Right kidney (tissue), 1 donor: ENCODE measurements around the gene MAD1L1.
"Not testable (repeated sequence)": the region's sequence is repeated elsewhere in the genome, so short reads cannot be mapped to it uniquely, and the experiment has no call there.

ENCODE experiments used
- DNase-seq: peaks from one replicate; pipeline ENCODE4 v3.0.0-alpha.2; 2016

The MAD1L1 gene

DNA sequence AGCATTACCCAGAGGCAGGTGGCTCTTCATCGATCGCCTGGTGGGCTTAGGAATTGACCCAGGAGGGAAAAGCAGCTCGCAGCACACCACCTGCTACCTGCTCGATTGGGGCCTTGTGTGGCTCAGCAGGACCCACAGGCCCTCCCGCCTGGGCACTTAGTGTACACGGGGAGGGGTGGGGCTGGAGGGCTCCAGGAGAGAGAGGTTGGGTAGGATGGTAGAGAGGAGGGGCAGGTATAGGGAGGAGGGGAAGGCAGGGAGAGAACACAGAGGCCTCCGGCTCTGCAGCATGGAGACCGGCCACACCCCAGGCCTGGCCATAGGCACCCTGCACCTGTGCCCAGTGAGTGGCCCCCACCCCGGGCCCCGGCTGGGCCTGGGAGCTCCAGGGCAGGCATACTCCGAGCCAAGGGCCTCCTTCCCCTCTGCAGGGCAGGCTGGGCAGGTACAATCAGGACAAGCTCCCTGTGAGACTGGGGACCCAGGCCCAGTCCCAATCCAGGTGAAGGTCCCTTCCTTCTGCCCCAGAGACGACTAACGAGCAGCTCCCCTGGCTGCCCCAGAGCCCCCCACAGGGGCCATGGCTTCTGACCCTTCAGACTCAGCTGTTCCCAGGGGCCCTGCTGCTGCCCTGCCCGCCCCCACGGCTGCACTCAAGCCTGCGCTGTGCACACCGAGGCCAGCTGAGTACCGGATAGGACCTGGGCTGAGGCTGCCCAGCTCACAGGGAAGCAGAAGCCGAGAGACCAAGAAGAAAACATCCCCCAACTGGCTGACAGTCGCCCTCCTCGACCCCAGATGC is 358.0 kb downstream of the MAD1L1 start:
- not testable (repeated sequence) for DNase-seq

- no peak for DNase-seq
Observed at GRCh38 chr7:1873857-1874589, 358.7 kb downstream of the MAD1L1 start.

DNA sequence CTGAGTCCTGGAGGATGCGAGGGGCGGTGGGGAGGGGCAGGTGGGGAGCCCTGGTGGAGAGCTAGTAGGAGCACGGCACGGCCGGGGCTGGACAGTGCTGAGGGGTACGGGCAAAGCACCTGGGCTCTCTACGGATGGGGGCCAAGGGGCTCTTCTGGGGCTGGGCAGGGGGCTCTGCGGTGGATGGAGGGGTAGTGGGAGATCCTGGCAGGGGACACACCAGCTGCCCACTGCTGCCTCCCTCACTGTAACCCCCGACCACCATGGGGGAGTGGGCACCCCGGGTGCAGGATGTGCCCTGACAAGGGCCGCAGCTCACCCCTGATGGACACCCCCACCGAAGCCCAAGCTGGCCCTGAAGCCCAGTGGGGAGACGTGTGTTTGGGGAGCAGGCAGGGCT is 359.3 kb downstream of the MAD1L1 start:
- no peak for DNase-seq

- no peak for DNase-seq
Observed at GRCh38 chr7:1873070-1873405, 359.7 kb downstream of the MAD1L1 start.

DNA sequence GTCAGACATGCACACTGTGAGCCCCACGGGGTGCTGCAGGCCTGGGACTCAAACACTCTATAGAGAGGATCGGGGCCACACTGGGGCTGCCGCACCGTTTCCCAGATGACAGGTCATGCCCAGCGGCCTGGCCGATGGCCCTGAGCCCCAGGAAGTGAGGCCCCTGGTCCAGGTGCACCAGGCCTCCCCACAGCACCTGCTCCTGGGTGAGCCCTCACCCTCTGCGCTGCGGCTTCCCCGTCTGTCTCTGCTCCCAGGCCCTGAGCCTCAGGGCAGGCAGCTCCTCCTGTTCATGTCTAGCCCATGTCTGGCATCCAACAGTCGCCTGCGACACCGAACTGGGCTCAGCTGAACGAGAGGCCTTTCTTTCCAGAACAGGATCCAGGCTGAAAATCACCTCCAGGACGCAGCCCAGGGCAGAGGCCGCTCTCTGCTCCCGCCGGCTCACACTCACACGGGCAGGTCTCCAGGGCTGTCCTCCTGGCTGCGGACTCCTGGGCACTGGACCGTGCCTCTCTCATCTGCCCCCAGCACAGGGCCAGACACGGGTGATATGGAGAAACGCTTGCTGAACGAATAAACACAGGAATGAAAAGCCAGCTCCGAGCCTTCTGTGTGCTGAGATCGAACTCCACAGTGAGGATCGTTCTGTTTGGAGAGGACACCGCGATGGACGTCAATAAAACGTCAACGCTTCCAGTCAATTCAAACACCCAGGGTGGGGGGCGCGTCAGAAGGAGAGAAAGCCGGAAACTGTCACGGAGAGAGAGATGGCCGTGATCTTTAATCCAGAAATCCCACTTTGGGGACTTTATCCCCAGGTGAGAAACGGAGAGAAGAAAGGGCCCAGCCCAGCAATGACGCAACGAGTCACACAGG is 360.3 kb downstream of the MAD1L1 start:
- no peak for DNase-seq

DNA sequence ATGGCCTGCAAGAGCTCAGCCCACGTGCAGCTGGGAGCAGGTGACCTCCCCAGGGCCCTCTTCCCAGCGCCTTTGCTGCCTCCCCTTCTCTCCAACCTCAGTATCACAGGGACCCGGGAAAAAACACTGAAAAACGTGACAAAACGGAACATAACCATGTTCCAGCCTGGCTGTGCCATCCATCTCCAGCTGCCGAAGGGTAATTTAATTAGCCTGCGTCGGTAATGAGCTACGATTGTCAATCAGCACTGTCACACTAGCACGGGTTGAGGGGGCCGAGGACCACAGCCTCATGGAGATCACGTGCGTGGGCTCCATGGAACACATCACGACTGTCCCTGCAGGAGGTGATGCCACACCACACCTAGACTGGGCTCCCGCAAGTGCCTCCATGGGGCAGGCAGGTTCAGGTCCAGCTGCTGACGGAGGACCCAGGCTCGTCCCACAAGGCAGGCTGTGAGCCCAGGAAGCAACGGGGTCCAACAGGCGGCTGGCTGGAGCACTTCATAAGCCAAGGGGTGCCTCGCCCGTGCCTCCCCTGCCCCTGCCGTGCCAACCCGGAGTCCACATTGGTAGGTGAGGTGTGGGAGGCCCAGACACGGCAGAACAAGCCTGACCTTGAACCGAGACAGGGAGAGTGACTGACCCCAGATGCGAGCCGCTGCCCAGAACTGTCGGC is 363.2 kb downstream of the MAD1L1 start:
- DNase-seq: no peak

DNA sequence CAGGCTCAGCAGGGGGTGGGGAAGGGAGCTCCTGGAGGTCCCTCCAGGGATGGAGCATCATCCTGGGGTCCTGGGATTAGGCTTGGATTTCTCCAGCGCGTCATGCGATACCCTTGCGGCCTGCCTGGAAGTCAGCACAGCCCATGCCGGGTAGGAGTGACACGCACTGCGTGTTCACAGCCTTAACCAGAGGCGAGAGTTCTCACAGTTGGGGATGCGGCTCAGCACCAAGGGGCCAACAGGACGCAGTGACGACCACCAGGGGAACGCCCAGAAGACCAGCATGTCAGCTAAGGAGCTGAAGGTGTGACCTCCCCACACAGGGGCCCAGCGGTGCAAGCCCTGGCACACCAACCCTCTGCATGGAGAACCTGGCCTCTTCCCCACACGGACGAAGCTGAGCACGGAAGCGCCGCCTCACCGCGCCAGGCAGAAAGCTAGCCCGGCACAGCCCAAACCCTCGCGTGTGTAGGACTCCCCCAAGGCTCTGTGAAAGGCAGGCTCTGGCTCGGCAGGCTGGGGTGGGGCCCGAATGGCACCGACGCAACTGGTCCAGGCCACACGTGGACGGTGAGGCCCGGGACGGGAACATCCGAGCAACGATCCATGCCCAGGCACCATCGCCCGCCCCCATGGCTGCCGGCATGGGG is 364.1 kb downstream of the MAD1L1 start:
- DNase-seq: no peak

- DNase-seq: no peak
Observed at GRCh38 chr7:1867370-1868260, 365.1 kb downstream of the MAD1L1 start.

DNA sequence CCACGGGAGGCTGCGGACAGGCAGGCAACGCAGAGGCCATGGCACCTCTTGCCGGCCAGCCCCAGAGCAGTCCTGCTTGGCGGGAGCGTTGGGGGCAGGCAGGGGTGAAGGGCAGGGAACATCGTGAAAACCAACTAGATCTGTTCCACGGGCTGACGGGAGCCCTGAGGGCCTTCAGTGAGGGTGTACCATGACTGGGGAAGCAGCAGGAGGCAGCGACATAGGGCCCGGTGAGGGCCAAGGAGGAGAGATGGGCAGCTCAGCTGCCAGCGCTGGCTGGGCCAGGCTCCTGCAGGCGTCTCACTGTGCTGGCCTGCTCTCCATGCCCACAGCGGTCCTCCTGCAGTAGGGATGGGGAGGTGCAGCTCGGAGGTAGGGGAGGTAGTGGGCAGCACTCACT is 366.1 kb downstream of the MAD1L1 start:
- no peak for DNase-seq

GRCh38 chr7:1865571-1866255 is 367.0 kb downstream of the MAD1L1 start:
- no peak for DNase-seq

DNA sequence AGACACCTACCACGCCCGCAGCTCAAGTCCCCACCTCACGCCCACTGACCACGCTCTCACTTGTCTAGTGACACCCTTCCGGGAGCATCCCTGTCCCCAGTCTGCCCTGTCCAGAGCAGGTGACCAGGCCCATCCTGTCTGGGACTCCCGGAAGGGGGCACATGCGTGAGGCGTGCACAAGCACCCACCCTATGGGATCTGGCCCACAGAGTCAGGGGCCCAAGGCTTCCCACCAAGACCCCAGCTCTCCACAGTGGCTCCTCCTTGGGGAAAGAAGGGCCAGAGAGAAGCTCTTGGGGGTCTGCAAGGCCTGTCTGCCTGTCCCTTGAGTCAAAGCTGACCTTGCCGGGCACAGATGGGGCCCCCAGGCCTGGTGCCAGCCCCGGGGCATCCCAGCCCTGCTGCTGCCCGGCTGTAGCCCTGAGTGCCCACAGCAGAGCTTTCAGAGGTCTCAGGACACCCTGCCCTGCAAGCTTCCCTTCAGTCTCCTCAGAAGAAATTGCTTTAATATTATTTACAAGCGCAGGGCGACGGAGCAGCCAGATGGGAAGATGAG is 367.7 kb downstream of the MAD1L1 start:
- no peak for DNase-seq

GRCh38 chr7:1864161-1864940 is 368.4 kb downstream of the MAD1L1 start:
- DNase-seq: no peak

GRCh38 chr7:1863091-1863900 is 369.4 kb downstream of the MAD1L1 start:
- DNase-seq: no peak

DNA sequence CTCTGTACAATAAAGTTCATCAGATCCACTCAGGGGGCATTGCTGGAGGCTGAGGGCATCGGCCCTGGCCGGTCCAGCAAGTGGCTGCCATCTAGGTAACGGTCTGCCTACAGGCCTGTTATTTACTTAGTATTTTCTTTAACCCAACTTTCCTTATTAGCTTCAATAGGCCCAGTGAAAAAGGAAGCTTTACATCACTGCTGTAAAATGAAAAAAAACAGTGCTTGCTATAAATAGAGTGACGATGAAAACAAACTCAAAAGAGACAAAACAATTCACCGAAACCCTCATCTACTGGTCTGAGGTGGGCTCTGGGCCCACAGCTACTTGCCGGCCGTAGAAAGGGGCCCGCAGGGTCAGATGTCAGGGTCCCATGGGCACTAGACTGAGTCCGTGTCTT is 370.2 kb downstream of the MAD1L1 start:
- no peak for DNase-seq

DNA sequence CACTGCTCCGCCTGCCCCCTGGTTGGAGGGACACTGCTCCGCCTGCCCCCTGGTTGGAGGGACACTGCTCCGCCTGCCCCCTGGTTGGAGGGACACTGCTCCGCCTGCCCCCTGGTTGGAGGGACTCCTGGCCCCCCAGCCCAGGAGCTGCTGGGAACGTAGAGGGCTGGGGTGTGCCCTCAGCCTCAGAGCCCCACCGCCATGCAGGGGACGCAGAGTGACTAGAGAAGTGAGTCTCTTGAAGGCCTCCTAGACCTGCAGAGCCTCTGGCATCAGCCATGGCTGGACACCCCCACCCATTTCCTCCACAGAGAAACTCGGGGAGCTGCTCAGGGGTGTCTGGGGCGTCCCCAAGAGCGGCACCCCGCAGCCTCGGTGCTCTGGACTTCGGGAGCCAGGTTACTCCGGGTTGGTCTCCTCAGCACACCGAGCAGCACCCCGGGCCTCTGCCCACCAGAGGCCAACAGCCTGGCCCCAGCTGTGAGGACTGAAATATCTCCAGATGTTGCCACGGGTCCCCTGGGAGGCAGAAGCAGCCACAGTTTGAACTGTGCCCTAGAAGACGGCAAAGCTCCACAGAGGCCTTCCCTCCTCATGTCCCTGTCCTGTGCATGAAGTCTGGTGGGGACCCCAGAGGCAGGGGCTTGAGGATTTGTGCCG is 370.8 kb downstream of the MAD1L1 start:
- DNase-seq: no peak

DNA sequence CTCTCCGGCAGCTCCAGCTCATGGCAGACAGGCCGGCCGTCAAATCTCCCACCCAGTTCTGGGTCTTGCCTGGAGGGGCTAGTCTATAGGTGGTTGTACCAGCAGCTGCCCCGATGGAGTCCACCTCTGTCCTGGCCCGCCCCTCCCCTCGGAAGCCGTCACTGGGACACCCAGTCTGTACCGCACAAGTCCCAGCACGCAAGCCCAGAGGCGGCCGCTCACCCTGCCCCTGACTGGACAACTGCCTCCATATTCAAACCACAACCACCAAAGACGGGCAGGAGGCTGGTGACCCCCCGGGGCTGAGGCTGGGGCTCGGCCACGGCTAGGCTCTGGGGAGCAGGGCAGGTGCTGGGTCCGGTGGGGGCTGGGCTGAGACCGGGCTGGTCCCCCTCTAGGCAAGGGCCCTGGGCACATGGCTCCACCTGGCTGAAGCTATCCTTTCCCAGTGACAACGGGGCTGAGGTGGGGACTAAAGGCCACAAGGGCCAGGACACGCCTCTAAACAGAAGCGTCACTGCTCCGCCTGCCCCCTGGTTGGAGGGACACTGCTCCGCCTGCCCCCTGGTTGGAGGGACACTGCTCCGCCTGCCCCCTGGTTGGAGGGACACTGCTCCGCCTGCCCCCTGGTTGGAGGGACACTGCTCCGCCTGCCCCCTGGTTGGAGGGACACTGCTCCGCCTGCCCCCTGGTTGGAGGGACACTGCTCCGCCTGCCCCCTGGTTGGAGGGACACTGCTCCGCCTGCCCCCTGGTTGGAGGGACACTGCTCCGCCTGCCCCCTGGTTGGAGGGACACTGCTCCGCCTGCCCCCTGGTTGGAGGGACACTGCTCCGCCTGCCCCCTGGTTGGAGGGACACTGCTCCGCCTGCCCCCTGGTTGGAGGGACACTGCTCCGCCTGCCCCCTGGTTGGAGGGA is 371.6 kb downstream of the MAD1L1 start:
- DNase-seq: not testable (repeated sequence)
